TTC549 (cell line): ENCODE results near the gene ORMDL2.
"Not testable (repeated sequence)": the region's sequence is repeated elsewhere in the genome, so short reads cannot be mapped to it uniquely, and the experiment has no call there.

Source experiments
- FAIRE-seq: peaks from 2 replicates; lab custom pipeline; 2012; peaks lifted over from hg19 to GRCh38; lab: Jason Lieb, UNC

The ORMDL2 gene

DNA sequence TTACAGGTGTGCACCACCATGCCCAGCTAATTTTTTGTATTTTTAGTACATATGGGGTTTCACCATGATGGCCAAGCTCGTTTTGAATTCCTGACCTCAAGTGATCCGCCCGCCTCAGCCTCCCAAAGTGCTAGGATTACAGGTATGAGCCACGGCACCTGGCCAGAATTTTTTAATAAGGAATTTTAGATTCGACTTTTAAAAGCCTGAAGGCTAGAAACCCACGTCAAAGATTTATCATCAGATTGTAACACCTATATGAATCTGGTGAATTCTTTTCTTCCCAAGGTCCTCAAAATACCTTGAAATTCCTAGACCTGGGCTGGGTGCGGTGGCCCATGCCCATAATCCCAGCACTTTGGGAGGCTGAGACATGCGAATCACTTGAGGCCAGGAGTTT lies 43.6 kb downstream of the ORMDL2 start:
- FAIRE-seq = no peak

GRCh38 chr12:55861871-55862270 lies 44.0 kb downstream of the ORMDL2 start:
- no peak for FAIRE-seq

DNA sequence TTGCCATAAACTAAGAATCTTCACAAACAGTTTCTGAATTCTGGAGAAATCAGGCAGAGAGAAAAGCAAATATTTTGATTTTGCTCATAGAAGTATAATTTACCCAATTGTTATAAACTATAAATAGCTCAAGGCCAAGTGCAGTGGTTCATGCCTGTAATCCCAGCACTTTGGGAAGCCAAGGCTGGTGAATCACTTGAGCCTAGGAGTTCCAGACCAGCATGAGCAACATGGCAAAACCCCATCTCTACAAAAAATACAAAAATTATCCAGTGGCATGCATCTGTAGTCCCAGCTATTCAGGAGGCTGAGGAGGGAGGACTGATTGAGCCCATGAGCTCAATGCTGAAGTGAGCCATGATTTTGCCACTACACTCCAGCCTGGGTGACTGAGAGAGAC lies 44.4 kb downstream of the ORMDL2 start:
- FAIRE-seq = no peak

GRCh38 chr12:55862931-55863330 lies 45.1 kb downstream of the ORMDL2 start:
- not testable (repeated sequence) for FAIRE-seq

DNA sequence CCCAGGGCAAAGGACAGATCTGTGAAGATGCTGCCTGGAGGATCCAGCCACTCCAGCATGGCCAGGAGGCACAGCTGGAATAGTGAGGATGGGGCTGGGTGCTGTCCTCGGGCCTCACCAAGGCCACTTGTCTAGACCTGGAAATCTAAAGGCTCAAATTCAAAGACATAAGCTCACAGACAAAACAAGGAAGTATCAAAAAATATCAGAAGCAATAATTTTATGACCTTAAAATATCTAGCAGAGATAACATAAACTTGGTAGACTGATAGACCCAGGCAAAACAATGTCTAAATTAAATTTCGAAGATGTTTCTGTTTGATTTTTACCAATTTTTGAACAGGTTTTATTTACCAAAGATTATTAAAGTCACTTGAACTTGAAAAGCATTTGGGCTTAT lies 47.5 kb downstream of the ORMDL2 start:
- peak; percentile 31 for FAIRE-seq

DNA sequence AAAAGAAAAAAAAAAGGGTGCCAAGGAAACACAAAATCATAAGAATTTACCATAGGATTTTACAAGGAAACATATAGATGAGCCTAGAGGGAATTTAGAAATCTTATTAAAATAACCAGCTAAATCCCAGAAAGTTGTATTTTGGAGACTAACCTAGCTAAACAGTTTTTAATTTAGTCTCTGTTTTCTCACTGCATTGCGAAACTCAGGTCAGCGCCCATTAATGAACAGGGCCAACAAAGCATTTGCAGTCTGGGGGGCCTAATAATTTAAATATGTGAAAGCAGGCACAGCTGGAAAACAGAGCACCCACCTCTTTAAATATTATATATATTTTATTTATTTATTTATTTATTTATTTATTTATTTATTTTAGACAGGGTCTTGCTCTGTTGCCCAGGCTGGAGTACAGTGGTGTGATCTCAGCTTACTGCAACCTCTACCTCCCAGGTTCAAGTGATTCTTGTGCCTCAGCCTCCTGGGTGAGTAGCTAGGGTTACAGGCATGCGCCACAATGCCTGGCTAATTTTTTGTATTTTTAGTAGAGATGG lies 48.7 kb downstream of the ORMDL2 start:
- not testable (repeated sequence) for FAIRE-seq
